Measurements from ENCODE around the gene PHF1. TPM values are rescaled to one million over a fixed set of nuclear protein-coding genes. Genes with fewer than 3 reads are reported as not detected.
A peak's percentile ranks its signal among the peaks of the same experiment; 100 is the strongest.

PHF1 gene
- total and polyA plus RNA-seq, 2 of the 13 experiments (the other 11 are each of a cell fraction or from before 2014, with no cell fraction given) = 25.4 to 61.9 TPM

DNA sequence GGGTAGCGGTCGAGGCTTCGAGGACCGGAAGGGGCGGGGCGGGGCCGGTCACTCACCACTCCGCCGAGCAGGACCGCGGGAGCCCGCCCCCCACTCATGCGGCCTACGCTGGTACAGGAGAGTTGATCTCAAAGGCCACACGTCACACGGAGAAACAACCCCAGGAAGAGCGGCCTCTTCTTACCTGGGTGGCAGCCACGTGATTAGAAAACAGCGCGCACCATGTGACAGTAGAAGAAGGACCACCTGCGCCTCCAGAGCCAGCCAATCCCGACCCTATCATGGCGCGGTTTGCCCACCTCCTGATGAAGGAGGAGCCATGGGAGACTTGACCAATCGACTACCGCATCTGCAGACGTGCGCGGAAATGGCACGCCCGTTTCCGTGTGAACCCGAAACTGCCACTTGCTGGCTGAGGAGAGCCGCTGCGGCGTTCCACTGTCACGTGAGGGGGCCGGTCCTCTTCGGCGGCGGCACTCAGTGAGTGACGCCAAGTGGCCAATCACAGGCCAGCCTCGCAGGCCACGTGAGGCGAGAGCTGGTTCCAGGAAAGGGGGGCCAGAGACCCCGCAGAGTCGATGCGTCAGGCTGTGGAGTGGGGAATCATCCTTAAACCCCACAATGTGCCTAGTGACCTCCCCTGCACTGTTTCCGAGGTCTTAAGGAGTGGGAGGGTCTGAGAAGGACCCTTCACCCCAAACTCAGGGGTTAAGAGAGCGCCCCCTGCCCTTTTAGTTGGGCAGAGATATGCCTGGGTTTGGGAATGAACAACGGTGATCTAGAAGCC, 7.3 kb downstream of the PHF1 start, which contains the start of gene CUTA (continued):
- TF ChIP-seq, protein P1, sequence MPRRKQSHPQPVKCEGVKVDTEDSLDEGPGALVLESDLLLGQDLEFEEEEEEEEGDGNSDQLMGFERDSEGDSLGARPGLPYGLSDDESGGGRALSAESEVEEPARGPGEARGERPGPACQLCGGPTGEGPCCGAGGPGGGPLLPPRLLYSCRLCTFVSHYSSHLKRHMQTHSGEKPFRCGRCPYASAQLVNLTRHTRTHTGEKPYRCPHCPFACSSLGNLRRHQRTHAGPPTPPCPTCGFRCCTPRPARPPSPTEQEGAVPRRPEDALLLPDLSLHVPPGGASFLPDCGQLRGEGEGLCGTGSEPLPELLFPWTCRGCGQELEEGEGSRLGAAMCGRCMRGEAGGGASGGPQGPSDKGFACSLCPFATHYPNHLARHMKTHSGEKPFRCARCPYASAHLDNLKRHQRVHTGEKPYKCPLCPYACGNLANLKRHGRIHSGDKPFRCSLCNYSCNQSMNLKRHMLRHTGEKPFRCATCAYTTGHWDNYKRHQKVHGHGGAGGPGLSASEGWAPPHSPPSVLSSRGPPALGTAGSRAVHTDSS (CRISPR knock-in tag; conservative IDR thresholded peaks at IDR 0.05) = no peak
- TF ChIP-seq YEATS4 (CRISPR knock-in tag; IDR thresholded peaks at IDR 0.05; ENCODE audit: borderline replicate concordance) (peak; percentile 94; the same call in 1 of the 2 replicates), ZNF256 (CRISPR knock-in tag; conservative IDR thresholded peaks at IDR 0.05) (peak; percentile 92; the same call in 1 of the 2 replicates), NFYC (CRISPR knock-in tag; IDR thresholded peaks at IDR 0.05) (peak; percentile 93), HNRNPK (IDR thresholded peaks at IDR 0.05; ENCODE audit: low read depth, low read length, poor library complexity, severe bottlenecking) (no peak), HHEX (CRISPR knock-in tag; IDR thresholded peaks at IDR 0.05) (no peak), NFIB (CRISPR knock-in tag; IDR thresholded peaks at IDR 0.05; ENCODE audit: borderline replicate concordance) (no peak), TAF15 (IDR thresholded peaks at IDR 0.05; ENCODE audit: low read depth, low read length, poor library complexity, severe bottlenecking) (no peak), FOSL2 (CRISPR knock-in tag; IDR thresholded peaks at IDR 0.05) (peak; percentile 69), TOE1 (CRISPR knock-in tag; IDR thresholded peaks at IDR 0.05) (no peak; the same call in 1 of the 2 replicates), TBX3 (IDR thresholded peaks at IDR 0.05; ENCODE audit: borderline replicate concordance) (peak; percentile 91), RBM39 (IDR thresholded peaks at IDR 0.05; ENCODE audit: low read depth, low read length, poor library complexity, severe bottlenecking) (peak; percentile 64), SMAD1 (CRISPR knock-in tag; IDR thresholded peaks at IDR 0.05; ENCODE audit: borderline replicate concordance, low read depth) (peak; percentile 31; the same call in 1 of the 2 replicates), ZFYVE20 (CRISPR knock-in tag; IDR thresholded peaks at IDR 0.05; ENCODE audit: borderline replicate concordance, low read depth) (no peak), KLF13 (CRISPR knock-in tag; IDR thresholded peaks at IDR 0.05) (no peak), KMT2A (CRISPR knock-in tag; IDR thresholded peaks at IDR 0.05) (peak; percentile 24; the same call in 1 of the 2 replicates)
- TF ChIP-seq, protein P2, sequence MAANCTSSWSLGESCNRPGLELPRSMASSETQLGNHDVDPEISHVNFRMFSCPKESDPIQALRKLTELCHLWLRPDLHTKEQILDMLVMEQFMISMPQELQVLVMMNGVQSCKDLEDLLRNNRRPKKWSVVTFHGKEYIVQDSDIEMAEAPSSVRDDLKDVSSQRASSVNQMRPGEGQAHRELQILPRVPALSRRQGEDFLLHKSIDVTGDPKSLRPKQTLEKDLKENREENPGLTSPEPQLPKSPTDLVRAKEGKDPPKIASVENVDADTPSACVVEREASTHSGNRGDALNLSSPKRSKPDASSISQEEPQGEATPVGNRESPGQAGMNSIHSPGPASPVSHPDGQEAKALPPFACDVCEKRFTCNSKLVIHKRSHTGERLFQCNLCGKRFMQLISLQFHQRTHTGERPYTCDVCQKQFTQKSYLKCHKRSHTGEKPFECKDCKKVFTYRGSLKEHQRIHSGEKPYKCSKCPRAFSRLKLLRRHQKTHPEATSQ (CRISPR knock-in tag; IDR thresholded peaks at IDR 0.05; ENCODE audit: borderline replicate concordance) = peak; percentile 41; the same call in 1 of the 2 replicates
- TF ChIP-seq, protein P3, sequence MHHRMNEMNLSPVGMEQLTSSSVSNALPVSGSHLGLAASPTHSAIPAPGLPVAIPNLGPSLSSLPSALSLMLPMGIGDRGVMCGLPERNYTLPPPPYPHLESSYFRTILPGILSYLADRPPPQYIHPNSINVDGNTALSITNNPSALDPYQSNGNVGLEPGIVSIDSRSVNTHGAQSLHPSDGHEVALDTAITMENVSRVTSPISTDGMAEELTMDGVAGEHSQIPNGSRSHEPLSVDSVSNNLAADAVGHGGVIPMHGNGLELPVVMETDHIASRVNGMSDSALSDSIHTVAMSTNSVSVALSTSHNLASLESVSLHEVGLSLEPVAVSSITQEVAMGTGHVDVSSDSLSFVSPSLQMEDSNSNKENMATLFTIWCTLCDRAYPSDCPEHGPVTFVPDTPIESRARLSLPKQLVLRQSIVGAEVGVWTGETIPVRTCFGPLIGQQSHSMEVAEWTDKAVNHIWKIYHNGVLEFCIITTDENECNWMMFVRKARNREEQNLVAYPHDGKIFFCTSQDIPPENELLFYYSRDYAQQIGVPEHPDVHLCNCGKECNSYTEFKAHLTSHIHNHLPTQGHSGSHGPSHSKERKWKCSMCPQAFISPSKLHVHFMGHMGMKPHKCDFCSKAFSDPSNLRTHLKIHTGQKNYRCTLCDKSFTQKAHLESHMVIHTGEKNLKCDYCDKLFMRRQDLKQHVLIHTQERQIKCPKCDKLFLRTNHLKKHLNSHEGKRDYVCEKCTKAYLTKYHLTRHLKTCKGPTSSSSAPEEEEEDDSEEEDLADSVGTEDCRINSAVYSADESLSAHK (CRISPR knock-in tag; IDR thresholded peaks at IDR 0.05; ENCODE audit: borderline replicate concordance) = no peak; the same call in 1 of the 2 replicates
- TF ChIP-seq, protein P4, sequence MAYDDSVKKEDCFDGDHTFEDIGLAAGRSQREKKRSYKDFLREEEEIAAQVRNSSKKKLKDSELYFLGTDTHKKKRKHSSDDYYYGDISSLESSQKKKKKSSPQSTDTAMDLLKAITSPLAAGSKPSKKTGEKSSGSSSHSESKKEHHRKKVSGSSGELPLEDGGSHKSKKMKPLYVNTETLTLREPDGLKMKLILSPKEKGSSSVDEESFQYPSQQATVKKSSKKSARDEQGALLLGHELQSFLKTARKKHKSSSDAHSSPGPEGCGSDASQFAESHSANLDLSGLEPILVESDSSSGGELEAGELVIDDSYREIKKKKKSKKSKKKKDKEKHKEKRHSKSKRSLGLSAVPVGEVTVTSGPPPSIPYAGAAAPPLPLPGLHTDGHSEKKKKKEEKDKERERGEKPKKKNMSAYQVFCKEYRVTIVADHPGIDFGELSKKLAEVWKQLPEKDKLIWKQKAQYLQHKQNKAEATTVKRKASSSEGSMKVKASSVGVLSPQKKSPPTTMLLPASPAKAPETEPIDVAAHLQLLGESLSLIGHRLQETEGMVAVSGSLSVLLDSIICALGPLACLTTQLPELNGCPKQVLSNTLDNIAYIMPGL (CRISPR knock-in tag; IDR thresholded peaks at IDR 0.05; ENCODE audit: borderline replicate concordance in 1 of 2, low read depth in 1 of 2) = peak; percentile 81 to 89
